IPS DF 4.7 (cell line): ENCODE data around the gene ADAMTS3.

ENCODE experiments used
- DNase-seq: peaks from one replicate; pipeline ENCODE4 v3.0.0-alpha.2; 2013; ENCODE audit warnings: low spot score; ENCODE audit errors: extremely low read depth

ADAMTS3 gene

GRCh38 chr4:72568959-72569718 is at the start of gene ADAMTS3:
TSS of gene ADAMTS3 (minus strand) at chr4:72569221. CDS start at chr4:72568762, 459 bp downstream.
- no peak for DNase-seq

GRCh38 chr4:72613959-72614358 is 44.9 kb upstream of the ADAMTS3 start:
- DNase-seq, result no peak

GRCh38 chr4:72606751-72607150 is 37.7 kb upstream of the ADAMTS3 start:
- DNase-seq, result no peak

- DNase-seq, result no peak
Observed at GRCh38 chr4:72604324-72604723, 35.3 kb upstream of the ADAMTS3 start.

- no peak for DNase-seq
Observed at GRCh38 chr4:72602396-72603376, 33.7 kb upstream of the ADAMTS3 start.

GRCh38 chr4:72591547-72592454 is 22.8 kb upstream of the ADAMTS3 start:
- no peak for DNase-seq

- no peak for DNase-seq
Observed at GRCh38 chr4:72587334-72587733, 18.3 kb upstream of the ADAMTS3 start.

- DNase-seq, result no peak
Observed at GRCh38 chr4:72582853-72583252, 13.8 kb upstream of the ADAMTS3 start.

GRCh38 chr4:72577211-72577610 is 8.2 kb upstream of the ADAMTS3 start:
- no peak for DNase-seq

- no peak for DNase-seq
Observed at GRCh38 chr4:72571337-72571736, 2.3 kb upstream of the ADAMTS3 start.

- DNase-seq, result no peak
Observed at GRCh38 chr4:72569719-72570235, 756 bp upstream of the ADAMTS3 start.

- no peak for DNase-seq
Observed at GRCh38 chr4:72567821-72568675, 973 bp downstream of the ADAMTS3 start.

- DNase-seq, result no peak
Observed at GRCh38 chr4:72567036-72567435, 2.0 kb downstream of the ADAMTS3 start.

- no peak for DNase-seq
Observed at GRCh38 chr4:72566464-72566972, 2.5 kb downstream of the ADAMTS3 start.

GRCh38 chr4:72564789-72565188 is 4.2 kb downstream of the ADAMTS3 start:
- DNase-seq, result no peak

GRCh38 chr4:72564184-72564583 is 4.8 kb downstream of the ADAMTS3 start:
- no peak for DNase-seq

GRCh38 chr4:72558655-72559054 is 10.4 kb downstream of the ADAMTS3 start:
- no peak for DNase-seq

GRCh38 chr4:72557021-72557420 is 12.0 kb downstream of the ADAMTS3 start:
- no peak for DNase-seq

GRCh38 chr4:72555377-72555831 is 13.6 kb downstream of the ADAMTS3 start:
- no peak for DNase-seq
